Peyer's patch (tissue), 4 donors: ENCODE data around the gene IFT122.

Experiments
- POLR2A ChIP-seq, 2 donors: fragments of 450-650 bp; IDR thresholded peaks; one replicate each; pipeline ENCODE4 v1.5.1; 2017; ENCODE audit warnings: antibody characterized with exemption in 2 of 2, mild to moderate bottlenecking in 2 of 2, moderate library complexity in 2 of 2
- TF ChIP-seq, protein P1 (sequence below), 6 experiments: fragments of 450-650 bp in 4 of 6; fragments of 200-600 bp in 2 of 6; sonication (generic) in 1 of 6; IDR thresholded peaks; one replicate each; pipeline ENCODE4 v1.5.1; 2017 to 2019; ENCODE audit warnings: antibody characterized with exemption in 6 of 6, mild to moderate bottlenecking in 3 of 6, moderate library complexity in 1 of 6

DNA sequence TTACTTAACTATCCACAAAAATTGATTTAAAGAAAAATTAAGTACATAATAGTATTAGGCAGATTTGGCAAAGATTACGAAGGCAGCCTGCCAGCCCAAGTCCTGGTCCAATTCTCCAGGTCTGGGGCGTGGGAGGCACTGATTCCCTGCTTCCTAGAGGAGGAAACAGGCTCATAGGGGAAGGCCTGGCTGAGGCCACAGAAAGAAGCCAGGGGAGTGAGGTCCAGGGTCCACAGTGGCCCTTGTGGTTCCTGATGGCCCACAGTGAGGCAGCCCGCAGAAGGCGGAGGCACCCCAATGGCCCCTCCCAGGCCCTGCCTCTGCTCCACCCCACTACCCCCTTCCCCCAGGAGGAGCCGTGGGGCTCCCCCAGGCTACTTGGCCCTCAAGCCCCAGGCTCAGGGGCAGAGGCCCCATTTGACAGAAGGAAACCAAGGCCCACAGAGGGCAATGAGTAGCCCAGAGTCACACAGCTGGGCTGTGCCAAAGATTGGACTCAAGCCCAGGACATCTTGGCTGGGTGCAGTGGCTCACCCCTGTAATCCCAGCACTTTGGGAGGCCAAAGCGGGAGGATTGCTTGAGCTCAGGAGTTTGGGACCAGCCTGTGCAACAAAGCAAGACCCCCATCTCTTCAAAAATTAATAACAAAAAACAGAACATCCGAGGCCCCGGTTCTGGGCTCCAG, 124.0 kb downstream of the IFT122 start:
- TF ChIP-seq, protein P1, sequence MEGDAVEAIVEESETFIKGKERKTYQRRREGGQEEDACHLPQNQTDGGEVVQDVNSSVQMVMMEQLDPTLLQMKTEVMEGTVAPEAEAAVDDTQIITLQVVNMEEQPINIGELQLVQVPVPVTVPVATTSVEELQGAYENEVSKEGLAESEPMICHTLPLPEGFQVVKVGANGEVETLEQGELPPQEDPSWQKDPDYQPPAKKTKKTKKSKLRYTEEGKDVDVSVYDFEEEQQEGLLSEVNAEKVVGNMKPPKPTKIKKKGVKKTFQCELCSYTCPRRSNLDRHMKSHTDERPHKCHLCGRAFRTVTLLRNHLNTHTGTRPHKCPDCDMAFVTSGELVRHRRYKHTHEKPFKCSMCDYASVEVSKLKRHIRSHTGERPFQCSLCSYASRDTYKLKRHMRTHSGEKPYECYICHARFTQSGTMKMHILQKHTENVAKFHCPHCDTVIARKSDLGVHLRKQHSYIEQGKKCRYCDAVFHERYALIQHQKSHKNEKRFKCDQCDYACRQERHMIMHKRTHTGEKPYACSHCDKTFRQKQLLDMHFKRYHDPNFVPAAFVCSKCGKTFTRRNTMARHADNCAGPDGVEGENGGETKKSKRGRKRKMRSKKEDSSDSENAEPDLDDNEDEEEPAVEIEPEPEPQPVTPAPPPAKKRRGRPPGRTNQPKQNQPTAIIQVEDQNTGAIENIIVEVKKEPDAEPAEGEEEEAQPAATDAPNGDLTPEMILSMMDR (IDR thresholded peaks at IDR 0.05), result no peak
- no peak for TF ChIP-seq POLR2A (IDR thresholded peaks at IDR 0.05)
